Measurements from ENCODE around the gene PROSER2.

PROSER2 gene

GRCh38 chr10:11894381-11895107 is 71.4 kb downstream of the PROSER2 start:
- DNase-seq (ENCODE audit: low spot score) = no peak

GRCh38 chr10:11895108-11895466 is 71.9 kb downstream of the PROSER2 start:
- DNase-seq (ENCODE audit: low spot score) = no peak
- TF ChIP-seq CTCF (IDR thresholded peaks at IDR 0.05; ENCODE audit: extremely low read depth, missing control alignments) = no peak

More at GRCh38 chr10:11894381-11895107, 71.4 kb downstream of the PROSER2 start:
- TF ChIP-seq CTCF (IDR thresholded peaks at IDR 0.05; ENCODE audit: extremely low read depth, missing control alignments) = no peak

GRCh38 chr10:11895598-11895997 is 72.4 kb downstream of the PROSER2 start:
- TF ChIP-seq CTCF (IDR thresholded peaks at IDR 0.05; ENCODE audit: extremely low read depth, missing control alignments) = no peak
- DNase-seq (ENCODE audit: low spot score) = no peak

- DNase-seq (ENCODE audit: low spot score) = no peak
- no peak for TF ChIP-seq CTCF (IDR thresholded peaks at IDR 0.05; ENCODE audit: extremely low read depth, missing control alignments)
Observed at GRCh38 chr10:11896549-11897200, 73.5 kb downstream of the PROSER2 start.

GRCh38 chr10:11898033-11898371 is 74.8 kb downstream of the PROSER2 start:
- no peak for TF ChIP-seq CTCF (IDR thresholded peaks at IDR 0.05; ENCODE audit: extremely low read depth, missing control alignments)
- no peak for DNase-seq (ENCODE audit: low spot score)

- TF ChIP-seq CTCF (IDR thresholded peaks at IDR 0.05; ENCODE audit: extremely low read depth, missing control alignments) = no peak
- DNase-seq (ENCODE audit: low spot score) = no peak
Observed at GRCh38 chr10:11898372-11899066, 75.4 kb downstream of the PROSER2 start.
